HG02759 (cell line): ENCODE data around the gene FGF3.

Source experiments
- ATAC-seq: cut with Tn5 transposase; IDR thresholded peaks from one replicate; pipeline ENCODE4 v1.9.1; 2021; ENCODE audit warnings: mild to moderate bottlenecking, moderate library complexity; ENCODE audit not compliant: unreplicated experiment

FGF3 gene

DNA sequence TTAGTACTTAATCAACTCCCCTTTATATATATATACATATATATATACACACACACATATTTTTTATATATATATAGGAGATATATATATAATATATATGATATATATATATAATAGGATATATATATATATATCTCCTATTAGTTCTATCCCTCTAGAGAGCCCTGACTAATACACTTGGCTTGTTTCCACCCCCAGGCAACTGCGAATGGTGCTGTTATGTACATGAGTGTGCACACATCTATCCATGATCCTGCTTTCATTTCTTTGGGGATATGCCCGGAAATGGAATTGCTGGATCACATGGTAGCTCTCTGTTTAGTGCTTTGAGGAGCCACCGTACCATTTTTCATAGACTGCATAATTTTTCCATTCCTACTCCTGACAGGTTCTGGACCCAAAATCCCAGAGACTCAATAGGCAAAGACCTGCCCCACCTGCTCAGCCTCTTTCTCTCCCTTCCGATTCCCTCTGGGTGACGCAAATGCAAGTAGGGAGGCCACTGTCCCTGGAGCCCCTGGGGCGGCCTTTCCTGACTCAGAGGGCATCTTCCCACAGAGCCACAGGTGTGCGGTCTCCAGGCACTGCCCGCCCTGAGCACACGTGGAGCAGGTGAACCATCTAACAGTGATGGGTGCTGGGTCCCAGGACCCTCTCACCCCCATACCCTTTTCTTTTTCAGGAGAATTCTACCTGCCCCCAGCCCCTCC is 12.0 kb downstream of the FGF3 start:
- ATAC-seq: no peak

DNA sequence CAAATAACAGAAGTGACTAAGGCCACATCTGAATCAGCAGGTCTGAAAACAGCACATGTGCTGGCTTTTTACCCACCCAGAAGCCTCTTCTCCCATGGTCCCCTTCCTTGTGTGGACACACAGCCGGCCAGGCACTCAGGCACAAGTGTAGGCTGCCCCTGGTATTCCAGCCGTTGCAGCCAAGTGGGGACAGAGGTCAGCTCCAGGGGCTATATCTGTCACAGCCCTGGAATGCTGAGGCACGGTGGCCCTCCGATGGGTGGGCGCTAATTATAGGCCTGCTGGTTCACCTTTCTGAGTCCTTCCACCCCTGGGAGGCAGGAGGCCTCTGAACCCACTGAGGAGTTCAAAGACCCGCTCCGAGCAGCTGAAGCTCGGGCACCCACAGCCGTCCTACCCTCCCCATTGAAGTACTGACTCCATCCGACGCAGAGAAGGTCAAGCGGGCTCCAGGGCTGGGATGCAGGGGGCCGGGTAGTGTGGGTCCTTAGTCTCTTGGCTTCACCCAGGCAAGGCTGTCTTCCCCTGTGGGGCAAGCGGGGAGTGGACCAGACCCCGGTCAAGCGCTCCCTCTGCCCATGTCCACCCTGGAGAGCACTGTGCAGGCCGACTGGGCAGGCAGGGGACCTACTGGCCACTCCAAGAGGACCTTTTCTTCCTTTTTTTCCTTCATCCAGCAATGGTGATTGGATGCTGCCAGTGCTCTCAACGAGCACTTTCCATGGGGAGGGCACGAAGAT is 14.3 kb downstream of the FGF3 start:
- ATAC-seq: no peak

GRCh38 chr11:69803604-69804218 is 15.5 kb downstream of the FGF3 start:
- no peak for ATAC-seq

DNA sequence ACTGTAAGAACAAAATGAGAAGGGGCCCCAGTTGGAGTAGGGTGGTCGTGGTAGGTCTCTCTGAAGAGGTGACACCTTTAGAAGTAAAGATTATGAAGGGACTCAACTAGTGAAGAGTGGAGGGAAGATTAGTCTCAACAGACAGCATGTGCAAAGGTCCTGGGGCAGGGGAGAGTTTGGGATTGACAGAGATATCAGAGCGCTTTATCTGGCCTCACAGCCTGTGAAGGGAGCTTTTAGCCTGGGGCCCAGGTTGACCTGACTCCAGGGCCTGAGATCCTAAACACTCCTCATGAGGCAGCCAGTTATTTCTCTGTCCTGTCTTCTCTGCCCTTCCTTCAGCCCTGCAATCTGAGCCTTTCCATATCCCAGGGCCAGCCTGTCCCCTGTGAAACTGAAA is 16.2 kb downstream of the FGF3 start:
- ATAC-seq: no peak

GRCh38 chr11:69802590-69802989 is 16.6 kb downstream of the FGF3 start:
- no peak for ATAC-seq

- no peak for ATAC-seq
These were observed 17.5 kb downstream of the FGF3 start for GRCh38 chr11:69801513-69802335.

GRCh38 chr11:69800278-69800677 is 18.9 kb downstream of the FGF3 start:
- no peak for ATAC-seq

GRCh38 chr11:69799582-69799981 is 19.6 kb downstream of the FGF3 start:
- no peak for ATAC-seq

DNA sequence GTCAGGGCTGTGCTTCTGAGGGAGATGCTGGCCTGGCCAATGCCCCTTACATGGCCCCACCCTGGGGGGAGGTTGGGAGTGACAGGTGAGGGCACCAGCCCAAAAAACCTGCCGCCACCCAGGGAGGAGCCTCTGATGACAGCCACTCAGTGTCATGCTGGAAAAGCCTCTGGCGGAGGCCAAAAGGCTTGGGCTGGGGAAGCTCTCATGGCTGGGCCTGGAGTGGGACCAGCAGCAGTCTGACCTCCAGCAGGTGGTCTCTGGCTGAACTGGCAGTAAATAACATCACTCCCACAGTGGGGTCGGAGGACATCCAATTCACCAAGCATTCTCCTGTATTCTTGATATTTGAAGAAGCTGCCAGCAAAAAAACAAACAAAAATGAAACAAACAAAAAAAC is 20.1 kb downstream of the FGF3 start:
- ATAC-seq: no peak

- ATAC-seq: no peak
These were observed 21.3 kb downstream of the FGF3 start for GRCh38 chr11:69797737-69798528.

DNA sequence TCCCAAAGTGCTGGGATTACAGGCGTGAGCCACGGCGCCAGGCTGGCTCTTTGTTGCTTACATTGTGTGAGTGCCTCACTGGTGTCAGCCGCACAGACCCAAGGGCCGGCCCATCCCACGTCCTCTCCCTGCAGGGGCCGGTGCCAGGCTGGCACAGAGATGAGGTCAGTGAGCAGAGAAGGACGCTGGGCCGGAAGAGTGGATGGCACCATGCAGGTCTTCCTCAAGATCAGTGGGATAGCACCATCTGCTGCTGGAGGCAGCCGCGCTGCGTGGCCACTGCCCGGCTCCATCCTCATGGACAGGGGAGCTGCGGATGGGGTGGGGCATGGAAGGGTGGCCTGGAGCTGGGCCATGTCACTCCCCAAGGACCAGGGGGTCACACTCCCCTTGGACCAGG is 22.1 kb downstream of the FGF3 start:
- no peak for ATAC-seq

GRCh38 chr11:69796063-69796462 is 23.2 kb downstream of the FGF3 start:
- ATAC-seq: no peak

DNA sequence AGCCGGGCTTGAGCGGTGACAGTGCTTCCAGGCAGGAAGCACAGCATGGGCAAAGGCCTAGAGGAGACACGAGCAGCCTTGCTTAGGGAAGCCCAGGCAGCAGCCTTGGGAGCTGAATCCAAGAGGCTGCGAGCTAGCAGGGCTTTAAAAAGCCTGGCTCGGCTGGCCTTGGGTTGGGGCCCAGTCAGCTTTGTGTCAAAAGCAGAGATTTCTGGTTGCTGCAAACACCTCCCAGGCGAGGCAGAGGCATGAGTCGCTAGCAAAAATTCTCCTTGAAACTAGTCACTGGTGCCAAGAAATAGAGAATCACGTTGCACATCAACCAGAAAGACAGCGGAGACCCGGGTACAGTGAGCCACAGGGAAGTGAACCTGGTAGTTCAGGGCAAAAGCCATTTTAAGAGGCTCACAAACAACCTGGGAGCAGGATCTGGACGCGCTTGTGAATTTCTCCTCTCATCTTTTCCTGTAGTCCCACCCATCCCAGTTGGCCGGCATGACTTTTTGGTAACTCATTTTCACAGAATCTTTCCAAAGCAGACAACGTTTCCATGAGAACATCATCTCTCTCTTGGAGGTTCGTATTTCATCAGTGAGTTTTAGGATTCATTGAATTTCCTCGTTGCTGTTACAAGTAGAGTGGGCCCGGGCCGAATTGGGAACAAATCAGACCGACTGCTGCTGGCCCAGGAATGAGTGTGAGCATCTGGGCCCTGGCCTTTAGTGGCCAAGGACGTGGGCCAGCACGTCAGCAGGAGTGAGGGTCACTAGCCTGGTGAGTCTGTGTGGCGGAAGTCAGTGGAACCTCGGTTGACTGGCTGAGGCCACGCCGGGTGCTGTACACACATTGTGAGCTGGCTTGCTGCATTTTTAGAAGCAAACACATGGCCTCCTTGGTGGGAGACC is 27.7 kb downstream of the FGF3 start:
- ATAC-seq: no peak

- ATAC-seq: no peak
These were observed 30.3 kb downstream of the FGF3 start for GRCh38 chr11:69788956-69789355.

DNA sequence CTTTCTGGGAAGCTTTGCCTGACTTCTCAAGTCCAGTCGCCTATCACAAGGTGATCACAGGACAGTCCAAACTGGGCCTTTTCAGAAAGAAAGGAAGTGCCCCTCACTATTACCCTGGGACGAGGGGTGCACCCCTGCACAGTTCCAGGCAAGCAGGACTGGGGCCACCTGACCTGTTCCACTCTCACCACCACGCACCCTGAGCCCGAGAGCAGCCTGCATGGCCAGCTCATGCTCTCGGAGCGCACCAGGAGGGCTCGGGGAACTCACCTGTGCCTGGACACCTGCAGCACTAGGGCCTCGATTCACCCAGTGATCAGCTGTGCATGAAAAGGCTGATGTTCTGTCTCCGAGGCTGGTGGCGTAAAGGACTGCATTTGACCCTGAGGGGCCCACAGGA is 31.3 kb downstream of the FGF3 start:
- no peak for ATAC-seq

- no peak for ATAC-seq
These were observed 31.8 kb downstream of the FGF3 start for GRCh38 chr11:69787457-69787856.

GRCh38 chr11:69781241-69781640 is 38.0 kb downstream of the FGF3 start:
- no peak for ATAC-seq

GRCh38 chr11:69778373-69778772 is 40.8 kb downstream of the FGF3 start:
- ATAC-seq: no peak

DNA sequence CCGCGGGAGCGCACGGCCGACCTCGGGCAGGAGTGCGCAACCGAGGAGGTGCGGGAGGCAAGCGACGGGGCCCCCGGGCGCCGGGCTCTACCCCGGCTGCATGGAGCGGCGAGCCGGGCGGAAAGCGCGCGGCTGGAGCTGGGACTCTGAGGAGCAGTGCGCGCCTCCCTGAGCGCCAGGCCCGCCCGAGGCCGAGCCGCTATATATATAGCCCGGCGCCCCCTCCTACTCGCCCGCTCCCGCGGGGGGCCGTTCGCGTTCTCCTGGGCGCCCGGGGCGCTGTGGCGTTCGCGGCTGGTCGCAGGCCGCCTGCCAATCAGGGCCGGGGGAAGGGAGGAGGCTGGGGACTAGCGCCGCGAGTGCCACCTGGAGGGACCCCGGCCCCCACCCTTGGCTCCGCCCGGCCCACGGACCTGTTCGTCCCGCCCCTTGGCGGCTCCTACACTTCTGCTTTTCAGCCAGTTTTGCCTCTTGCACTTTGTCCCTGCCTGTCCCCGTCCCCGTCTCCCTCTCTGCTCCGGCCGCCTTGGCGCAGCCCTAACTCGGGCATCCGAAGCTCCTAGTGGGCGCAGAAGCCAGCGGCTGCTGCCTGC is 44.0 kb downstream of the FGF3 start, which contains the start of gene FGF4:
Gene FGF4 (minus strand): TSS at position 179 of the 593 bp plus-strand sequence. CDS start 257 bp downstream, outside the sequence.
- ATAC-seq: no peak
